ENCODE data around the gene KLHL7.

Gene KLHL7

DNA sequence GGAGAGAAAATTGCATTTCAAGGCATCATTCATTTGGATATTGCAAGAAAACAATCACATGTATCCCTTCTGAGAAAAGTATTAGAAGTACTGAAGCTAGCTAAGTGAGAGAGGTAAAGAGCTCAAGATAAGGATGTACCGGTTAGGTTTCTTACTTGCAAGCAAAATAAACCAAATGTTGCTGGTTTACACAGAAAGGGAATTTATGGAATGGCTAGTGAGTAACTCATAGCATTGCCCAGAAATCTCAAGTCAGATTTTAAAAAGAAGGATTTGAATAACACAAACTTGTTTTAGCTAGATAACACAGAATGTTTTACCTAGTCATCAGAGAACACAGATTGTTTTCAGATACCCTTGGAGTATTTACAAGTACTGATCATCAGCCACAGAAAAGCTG is 30.6 kb downstream of the KLHL7 start:
- Histone ChIP-seq H3K9me3 (ENCODE audit: severe bottlenecking) (no peaks in the 10 kb centered on the region), H3K4me1 (ENCODE audit: insufficient read depth, poor library complexity, severe bottlenecking) (no peaks in the 10 kb centered on the region), H3K27ac (ENCODE audit: poor library complexity, severe bottlenecking) (no peak overlapping the region), H3K27me3 (ENCODE audit: insufficient read depth, poor library complexity, severe bottlenecking) (no peaks in the 10 kb centered on the region), H3K4me3 (ENCODE audit: severe bottlenecking) (no peak overlapping the region), H3K36me3 (ENCODE audit: low read depth) (no peaks in the 10 kb centered on the region; the same call in 1 of the 2 replicates)
- ATAC-seq (ENCODE audit: low read depth) (no peak), DNase-seq (ENCODE audit: low spot score) (no peak)
- TF ChIP-seq CTCF (IDR thresholded peaks at IDR 0.05; ENCODE audit: poor library complexity, severe bottlenecking): no peak

GRCh38 chr7:23157679-23158078 is 52.1 kb downstream of the KLHL7 start:
- no peak overlapping the region for H3K4me3 ChIP-seq (ENCODE audit: severe bottlenecking)
- no peaks in the 10 kb centered on the region for H3K4me1 ChIP-seq (ENCODE audit: insufficient read depth, poor library complexity, severe bottlenecking)
- H3K27me3 ChIP-seq (ENCODE audit: insufficient read depth, poor library complexity, severe bottlenecking): no peaks in the 10 kb centered on the region
- H3K9me3 ChIP-seq (ENCODE audit: severe bottlenecking): no peaks in the 10 kb centered on the region
- DNase-seq (ENCODE audit: low spot score) (no peak), ATAC-seq (ENCODE audit: low read depth) (no peak)
- no peak overlapping the region for H3K27ac ChIP-seq (ENCODE audit: poor library complexity, severe bottlenecking)
- TF ChIP-seq CTCF (IDR thresholded peaks at IDR 0.05; ENCODE audit: poor library complexity, severe bottlenecking): no peak
- 0 out of 2 replicates have a peak, but pooled peaks cover under 1% of the 10 kb centered on the region for H3K36me3 ChIP-seq (ENCODE audit: low read depth)

GRCh38 chr7:23158546-23158945 is 53.0 kb downstream of the KLHL7 start:
- Histone ChIP-seq H3K36me3 (ENCODE audit: low read depth) (no peaks in the 10 kb centered on the region), H3K4me3 (ENCODE audit: severe bottlenecking) (no peak overlapping the region), H3K9me3 (ENCODE audit: severe bottlenecking) (no peaks in the 10 kb centered on the region), H3K4me1 (ENCODE audit: insufficient read depth, poor library complexity, severe bottlenecking) (no peaks in the 10 kb centered on the region), H3K27me3 (ENCODE audit: insufficient read depth, poor library complexity, severe bottlenecking) (no peaks in the 10 kb centered on the region), H3K27ac (ENCODE audit: poor library complexity, severe bottlenecking) (no peak overlapping the region)
- no peak for TF ChIP-seq CTCF (IDR thresholded peaks at IDR 0.05; ENCODE audit: poor library complexity, severe bottlenecking)
- no peak for ATAC-seq (ENCODE audit: low read depth)
- DNase-seq (ENCODE audit: low spot score): no peak

GRCh38 chr7:23161482-23161881 is 55.9 kb downstream of the KLHL7 start:
- no peak for DNase-seq (ENCODE audit: low spot score)
- H3K27me3 ChIP-seq (ENCODE audit: insufficient read depth, poor library complexity, severe bottlenecking): no peaks in the 10 kb centered on the region
- H3K36me3 ChIP-seq (ENCODE audit: low read depth): no peaks in the 10 kb centered on the region
- H3K4me1 ChIP-seq (ENCODE audit: insufficient read depth, poor library complexity, severe bottlenecking): no peaks in the 10 kb centered on the region
- no peak overlapping the region for H3K27ac ChIP-seq (ENCODE audit: poor library complexity, severe bottlenecking)
- H3K4me3 ChIP-seq (ENCODE audit: severe bottlenecking): no peak overlapping the region
- H3K9me3 ChIP-seq (ENCODE audit: severe bottlenecking): no peaks in the 10 kb centered on the region
- no peak for TF ChIP-seq CTCF (IDR thresholded peaks at IDR 0.05; ENCODE audit: poor library complexity, severe bottlenecking)
- no peak for ATAC-seq (ENCODE audit: low read depth)

GRCh38 chr7:23164846-23165245 is 59.3 kb downstream of the KLHL7 start:
- peaks cover 6% of the 10 kb centered on the region; the same call in 1 of the 2 replicates for H3K36me3 ChIP-seq (ENCODE audit: low read depth)
- H3K27ac ChIP-seq (ENCODE audit: poor library complexity, severe bottlenecking): no peak overlapping the region
- DNase-seq (ENCODE audit: low spot score): no peak
- no peak for ATAC-seq (ENCODE audit: low read depth)
- TF ChIP-seq CTCF (IDR thresholded peaks at IDR 0.05; ENCODE audit: poor library complexity, severe bottlenecking): no peak
- no peaks in the 10 kb centered on the region for H3K9me3 ChIP-seq (ENCODE audit: severe bottlenecking)
- no peaks in the 10 kb centered on the region for H3K27me3 ChIP-seq (ENCODE audit: insufficient read depth, poor library complexity, severe bottlenecking)
- H3K4me1 ChIP-seq (ENCODE audit: insufficient read depth, poor library complexity, severe bottlenecking): no peaks in the 10 kb centered on the region
- H3K4me3 ChIP-seq (ENCODE audit: severe bottlenecking): no peak overlapping the region
